ENCODE measurements around the gene GALNT9. TPM values are rescaled to one million over a fixed set of nuclear protein-coding genes. Genes with fewer than 3 reads are reported as not detected.

The GALNT9 gene
- total RNA-seq, 1 experiment from 2014 or later = 0.44 TPM

DNA sequence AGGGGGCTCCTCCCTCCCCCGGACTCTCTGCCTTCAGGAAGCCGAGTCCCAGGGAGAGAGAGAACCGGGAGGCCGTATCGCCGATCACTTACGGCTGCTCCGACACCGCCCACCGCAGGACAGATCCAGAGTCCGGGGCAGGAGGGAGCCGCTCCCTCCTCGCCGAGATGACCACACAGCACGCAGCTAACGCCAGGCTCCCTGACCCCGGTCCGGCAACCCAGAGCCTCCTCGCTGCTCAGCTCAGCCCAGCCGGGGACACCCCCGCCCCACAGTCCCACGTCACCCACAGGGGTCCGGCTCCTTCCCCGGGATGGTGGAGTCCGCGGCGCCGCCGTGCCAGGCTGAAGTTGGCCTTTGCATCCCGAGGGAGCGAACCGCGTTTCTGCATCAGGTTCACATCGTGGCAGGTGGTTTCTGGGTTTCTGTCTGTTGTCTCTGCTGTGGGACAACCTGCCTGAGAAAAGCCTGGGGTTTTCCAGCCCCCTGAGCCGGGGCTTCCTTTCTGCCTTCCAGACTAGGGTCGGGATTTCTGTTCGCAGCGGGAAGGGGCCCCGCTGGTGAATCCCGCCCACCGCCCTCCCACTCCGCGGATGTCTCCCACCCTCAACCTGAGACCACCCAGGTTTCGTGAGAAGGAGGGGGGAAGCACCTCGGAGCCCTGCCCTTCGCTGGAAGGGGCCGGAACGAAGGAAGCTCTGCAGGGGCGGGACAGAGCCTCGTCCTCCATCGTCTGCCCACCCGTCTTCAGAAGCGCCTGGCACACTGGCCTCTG is 123.9 kb downstream of the GALNT9 start:
- DNase-seq (no peak), ATAC-seq (peak; percentile 58)
- Histone ChIP-seq H3F3A (ENCODE audit: low read length, unreplicated experiment) (no peaks in the 10 kb centered on the region), H3K4me3 (ENCODE audit: low read length) (0 out of 2 replicates have a peak overlapping the region, but pooled peaks have one; percentile 7), H3K79me2 (ENCODE audit: low read length) (no peaks in the 10 kb centered on the region), H3K4me2 (ENCODE audit: low read length) (peak overlapping the region; percentile 32; the same call in 1 of the 2 replicates), H3K9ac (ENCODE audit: low read length) (no peak overlapping the region), H3K36me3 (ENCODE audit: low read depth, low read length) (no peaks in the 10 kb centered on the region), H3K27ac (ENCODE audit: low read length) (no peak overlapping the region), H3K4me1 (ENCODE audit: insufficient read depth, low read length) (no peaks in the 10 kb centered on the region), H2AFZ (ENCODE audit: low read length) (no peak overlapping the region), H3K9me3 (ENCODE audit: low read length) (no peaks in the 10 kb centered on the region), H3K27me3 (ENCODE audit: low read length) (peaks cover 42% of the 10 kb centered on the region), H3K9me2 (replicated peaks; ENCODE audit: low read length) (no peaks in the 10 kb centered on the region), H4K20me1 (ENCODE audit: low read length) (no peaks in the 10 kb centered on the region)
- CTCF ChIA-PET = no interaction called here
- BruUV-seq (replicated peaks) = no TSS peak
- POLR2A ChIA-PET (ENCODE audit: unreplicated experiment) = no interaction called here
- intact Hi-C loops (cut with micrococcal nuclease) = no loop called here
- TF ChIP-seq EZH2 (IDR thresholded peaks at IDR 0.05; ENCODE audit: low read length, unreplicated experiment) = peak; percentile 61
- TF ChIP-seq, protein P1, sequence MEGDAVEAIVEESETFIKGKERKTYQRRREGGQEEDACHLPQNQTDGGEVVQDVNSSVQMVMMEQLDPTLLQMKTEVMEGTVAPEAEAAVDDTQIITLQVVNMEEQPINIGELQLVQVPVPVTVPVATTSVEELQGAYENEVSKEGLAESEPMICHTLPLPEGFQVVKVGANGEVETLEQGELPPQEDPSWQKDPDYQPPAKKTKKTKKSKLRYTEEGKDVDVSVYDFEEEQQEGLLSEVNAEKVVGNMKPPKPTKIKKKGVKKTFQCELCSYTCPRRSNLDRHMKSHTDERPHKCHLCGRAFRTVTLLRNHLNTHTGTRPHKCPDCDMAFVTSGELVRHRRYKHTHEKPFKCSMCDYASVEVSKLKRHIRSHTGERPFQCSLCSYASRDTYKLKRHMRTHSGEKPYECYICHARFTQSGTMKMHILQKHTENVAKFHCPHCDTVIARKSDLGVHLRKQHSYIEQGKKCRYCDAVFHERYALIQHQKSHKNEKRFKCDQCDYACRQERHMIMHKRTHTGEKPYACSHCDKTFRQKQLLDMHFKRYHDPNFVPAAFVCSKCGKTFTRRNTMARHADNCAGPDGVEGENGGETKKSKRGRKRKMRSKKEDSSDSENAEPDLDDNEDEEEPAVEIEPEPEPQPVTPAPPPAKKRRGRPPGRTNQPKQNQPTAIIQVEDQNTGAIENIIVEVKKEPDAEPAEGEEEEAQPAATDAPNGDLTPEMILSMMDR (conservative IDR thresholded peaks at IDR 0.05; ENCODE audit: low read depth, low read length) = no peak

DNA sequence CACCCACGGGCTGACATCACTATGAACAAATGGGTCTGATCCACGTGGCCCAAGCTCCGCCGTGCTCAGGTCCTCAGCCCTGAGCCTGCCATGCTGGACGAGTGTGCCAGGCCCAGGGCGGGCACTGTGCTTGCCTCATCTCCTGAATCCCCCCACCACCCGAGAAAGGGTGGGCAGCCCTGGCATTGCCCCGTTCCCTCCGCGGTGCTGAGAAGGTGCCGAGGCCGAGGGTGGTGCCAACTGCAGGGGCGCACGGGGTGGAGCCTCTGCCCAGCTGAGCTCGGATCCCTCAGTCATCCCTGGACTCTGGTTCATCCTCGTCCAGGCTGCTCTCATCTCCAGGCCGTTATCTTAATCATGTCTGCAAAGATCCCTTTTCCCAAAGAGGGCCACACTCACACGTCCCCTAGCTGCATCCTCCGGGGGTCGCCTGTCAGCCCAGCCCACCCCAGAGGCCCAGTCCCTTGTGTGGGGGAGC is 124.6 kb downstream of the GALNT9 start:
- POLR2A ChIA-PET (ENCODE audit: unreplicated experiment) = no interaction called here
- TF ChIP-seq EZH2 (IDR thresholded peaks at IDR 0.05; ENCODE audit: low read length, unreplicated experiment) = no peak
- no peak for TF ChIP-seq EZH2phosphoT487 (IDR thresholded peaks at IDR 0.05; ENCODE audit: borderline replicate concordance, low read length)
- TF ChIP-seq, protein P1 (conservative IDR thresholded peaks at IDR 0.05; ENCODE audit: low read depth, low read length) = no peak
- H3K9me2 ChIP-seq (replicated peaks; ENCODE audit: low read length) = no peaks in the 10 kb centered on the region
- BruUV-seq (replicated peaks) = no TSS peak
- peak overlapping the region; percentile 32; the same call in 1 of the 2 replicates for H3K4me2 ChIP-seq (ENCODE audit: low read length)
- H3K4me1 ChIP-seq (ENCODE audit: insufficient read depth, low read length) = no peaks in the 10 kb centered on the region
- intact Hi-C loops (cut with micrococcal nuclease) = no loop called here
- no peak overlapping the region for H2AFZ ChIP-seq (ENCODE audit: low read length)
- no peaks in the 10 kb centered on the region for H3K36me3 ChIP-seq (ENCODE audit: low read depth, low read length)
- no peak overlapping the region for H3K9ac ChIP-seq (ENCODE audit: low read length)
- peaks cover 42% of the 10 kb centered on the region for H3K27me3 ChIP-seq (ENCODE audit: low read length)
- 0 out of 2 replicates have a peak overlapping the region, but pooled peaks have one; percentile 7 for H3K4me3 ChIP-seq (ENCODE audit: low read length)
- no peaks in the 10 kb centered on the region for H4K20me1 ChIP-seq (ENCODE audit: low read length)
- H3F3A ChIP-seq (ENCODE audit: low read length, unreplicated experiment) = no peaks in the 10 kb centered on the region
- ATAC-seq (peak; percentile 27), DNase-seq (no peak)
- H3K79me2 ChIP-seq (ENCODE audit: low read length) = no peaks in the 10 kb centered on the region
- CTCF ChIA-PET = no interaction called here
- H3K27ac ChIP-seq (ENCODE audit: low read length) = no peak overlapping the region
- no peaks in the 10 kb centered on the region for H3K9me3 ChIP-seq (ENCODE audit: low read length)
